ENCODE measurements around the gene PCDHGA1.

DNA sequence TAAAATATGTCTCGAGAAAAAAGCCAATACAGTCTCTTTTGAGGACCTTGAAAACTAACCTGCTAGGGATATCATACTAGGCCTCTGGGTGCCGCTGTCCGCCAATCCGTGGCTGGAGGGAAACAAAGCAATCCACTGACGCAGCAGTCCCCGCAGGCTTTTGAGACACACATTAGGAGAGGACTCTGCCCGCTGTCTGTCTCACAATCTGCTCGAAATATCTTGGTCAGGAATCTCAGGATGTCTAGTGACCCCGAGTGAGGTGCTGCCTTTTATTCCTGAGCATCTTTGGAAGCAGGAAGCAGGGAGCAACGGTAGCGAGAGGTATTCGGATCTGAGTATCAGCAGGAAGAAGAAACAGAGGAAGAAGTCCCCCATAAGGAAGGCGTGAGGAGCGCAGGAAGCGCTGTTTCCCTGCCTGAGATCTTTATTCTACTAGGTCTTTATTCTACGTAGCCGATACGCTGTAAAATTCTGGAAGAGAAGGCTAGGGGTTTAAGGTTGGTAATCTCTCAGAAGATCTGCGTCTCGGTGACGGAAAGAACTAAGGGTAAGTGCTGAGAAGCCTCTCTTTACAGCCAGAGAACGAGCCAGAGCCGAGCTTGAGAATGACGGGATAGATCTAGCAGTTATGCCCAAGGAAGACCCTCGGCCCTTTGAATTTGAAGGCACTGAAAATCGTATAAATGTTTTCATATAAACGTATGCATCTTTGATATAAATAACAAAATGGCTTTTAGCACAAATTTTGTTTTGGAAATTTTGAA is 4.0 kb upstream of the PCDHGA1 start:
- TF ChIP-seq CTCF (IDR thresholded peaks at IDR 0.05; ENCODE audit: low read depth, low read length, poor library complexity, severe bottlenecking), result peak; percentile 75
- no peak for TF ChIP-seq EZH2phosphoT487 (IDR thresholded peaks at IDR 0.05; ENCODE audit: borderline replicate concordance, low read length)

Data from DOHH2 (cell line).